LNCAP (cell line): ENCODE results near the gene CA4.

Experiments
- CTCF ChIP-seq: fragments of 450-650 bp; IDR thresholded peaks from 2 replicates; pipeline ENCODE4 v1.5.1; 2017; ENCODE audit warnings: mild to moderate bottlenecking

CA4 gene

GRCh38 chr17:60149691-60150582 is at the start of gene CA4:
Gene CA4 (plus strand): TSS chr17:60149973. CDS start chr17:60150035, 62 bp downstream.
- no peak for TF ChIP-seq CTCF

- TF ChIP-seq CTCF: no peak
These were observed 47.1 kb upstream of the CA4 start for GRCh38 chr17:60102632-60103096.

- TF ChIP-seq CTCF: no peak
These were observed 45.8 kb upstream of the CA4 start for GRCh38 chr17:60103957-60104356.

GRCh38 chr17:60106340-60107059 is 43.3 kb upstream of the CA4 start:
- TF ChIP-seq CTCF: no peak

GRCh38 chr17:60107526-60108257 is 42.1 kb upstream of the CA4 start:
- TF ChIP-seq CTCF: no peak

- no peak for TF ChIP-seq CTCF
These were observed 41.1 kb upstream of the CA4 start for GRCh38 chr17:60108712-60109111.

GRCh38 chr17:60109161-60109560 is 40.6 kb upstream of the CA4 start:
- no peak for TF ChIP-seq CTCF
